ENCODE data around the gene SPATA6. TPM values are rescaled to one million over a fixed set of nuclear protein-coding genes. Genes with fewer than 3 reads are reported as not detected.

The SPATA6 gene
- total RNA-seq, 1 experiment from 2014 or later, result 1.8 TPM

DNA sequence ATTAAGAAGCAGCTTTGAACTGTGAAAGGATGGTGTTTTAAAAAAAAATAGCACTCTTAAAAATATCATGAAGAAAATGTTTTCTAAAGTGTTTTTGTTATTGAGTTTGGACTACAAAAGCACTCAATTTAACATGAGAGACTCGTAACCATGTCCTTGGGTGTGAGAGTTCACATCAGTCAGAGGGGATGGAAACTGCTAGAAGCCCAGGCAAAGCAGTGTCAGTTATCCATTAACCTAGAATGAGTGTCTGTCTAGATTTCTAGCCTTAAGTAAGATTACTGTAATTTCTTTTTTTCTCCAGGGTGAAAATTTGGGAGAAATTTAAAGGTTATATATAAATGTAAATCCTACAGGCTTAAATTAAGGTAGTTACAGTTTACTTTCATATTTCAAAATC is 217.8 kb downstream of the SPATA6 start:
- no peak for DNase-seq (ENCODE audit: low read depth)

GRCh38 chr1:48251821-48252220 is 220.2 kb downstream of the SPATA6 start:
- no peak for DNase-seq (ENCODE audit: low read depth)

- no peak for DNase-seq (ENCODE audit: low read depth)
These were observed 220.7 kb downstream of the SPATA6 start for GRCh38 chr1:48251323-48251722.

- DNase-seq (ENCODE audit: low read depth), result no peak
These were observed 221.4 kb downstream of the SPATA6 start for GRCh38 chr1:48250572-48250971.

GRCh38 chr1:48249868-48250267 is 222.1 kb downstream of the SPATA6 start:
- DNase-seq (ENCODE audit: low read depth), result no peak

- DNase-seq (ENCODE audit: low read depth), result no peak
These were observed 223.6 kb downstream of the SPATA6 start for GRCh38 chr1:48248356-48248755.

DNA sequence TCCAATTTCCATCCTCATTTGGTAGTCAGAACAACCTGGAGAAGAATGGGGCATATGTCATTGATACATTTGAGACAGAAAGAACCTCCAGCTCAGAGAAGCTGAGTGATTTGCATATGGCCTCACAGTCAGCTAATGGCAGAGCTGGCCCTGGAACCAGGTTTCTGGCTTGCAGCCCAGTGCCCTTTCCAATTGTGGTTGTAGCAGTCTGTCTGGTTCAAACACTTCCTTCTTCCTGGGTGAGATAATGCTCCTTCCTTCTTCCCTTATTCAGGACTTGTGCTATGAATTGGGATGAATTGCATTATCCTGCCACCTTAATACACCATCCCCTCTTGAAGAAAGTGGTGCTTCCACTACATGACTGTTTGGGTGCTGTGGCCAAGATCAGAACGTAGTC is 225.3 kb downstream of the SPATA6 start:
- DNase-seq (ENCODE audit: low read depth), result no peak

Other genes with a start within 250 kb of the SPATA6 start
- not detected in 2 replicates for gene SLC5A9, start 249.5 kb downstream of the SPATA6 start, total RNA-seq (2014; rRNA removed; shearing (Covaris generic))

Measured in M059J (cell line).